Suprapubic skin (tissue), 4 donors: ENCODE data around the gene CLEC1A.

Experiments
- EP300 ChIP-seq: sonication (generic); formaldehyde crosslinking; IDR thresholded peaks from one replicate; pipeline ENCODE4 v1.6.1; 2017; ENCODE audit warnings: antibody characterized with exemption
- POLR2A ChIP-seq, 2 donors: fragments of 450-650 bp; IDR thresholded peaks; one replicate each; pipeline ENCODE4 v1.6.1; 2017; ENCODE audit warnings: antibody characterized with exemption in 2 of 2, mild to moderate bottlenecking in 2 of 2, moderate library complexity in 2 of 2
- POLR2AphosphoS5 ChIP-seq, 3 donors: sonication (generic); formaldehyde crosslinking; IDR thresholded peaks; one replicate each; pipeline ENCODE4 v1.6.1; 2017; ENCODE audit warnings: antibody characterized with exemption in 3 of 3
- TF ChIP-seq, protein P1 (sequence below), 2 donors: fragments of 200-600 bp in 1 of 2; fragments of 450-650 bp in 1 of 2; sonication (generic) in 1 of 2; IDR thresholded peaks; one replicate each; pipeline ENCODE4 v1.5.1; 2016 to 2019; ENCODE audit warnings: antibody characterized with exemption in 2 of 2, mild to moderate bottlenecking in 1 of 2, moderate library complexity in 1 of 2

DNA sequence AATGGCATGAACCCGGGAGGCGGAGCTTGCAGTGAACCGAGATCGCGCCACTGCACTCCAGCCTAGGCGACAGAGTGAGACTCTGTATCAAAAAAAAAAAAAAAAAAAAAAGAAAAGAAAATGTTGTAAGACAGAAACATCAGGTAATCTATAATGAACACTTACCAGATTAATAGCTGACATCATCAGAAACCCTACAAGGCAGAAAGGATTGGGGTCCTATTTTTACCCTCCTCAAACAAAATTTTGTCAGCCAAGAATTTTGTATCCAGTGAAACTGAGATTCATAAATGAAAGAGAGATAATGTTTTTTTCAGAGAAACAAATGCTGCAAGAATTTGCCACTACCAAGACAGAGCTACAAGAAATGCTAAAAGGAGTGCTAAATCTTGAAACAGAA, 14.1 kb downstream of the CLEC1A start:
- TF ChIP-seq, protein P1, sequence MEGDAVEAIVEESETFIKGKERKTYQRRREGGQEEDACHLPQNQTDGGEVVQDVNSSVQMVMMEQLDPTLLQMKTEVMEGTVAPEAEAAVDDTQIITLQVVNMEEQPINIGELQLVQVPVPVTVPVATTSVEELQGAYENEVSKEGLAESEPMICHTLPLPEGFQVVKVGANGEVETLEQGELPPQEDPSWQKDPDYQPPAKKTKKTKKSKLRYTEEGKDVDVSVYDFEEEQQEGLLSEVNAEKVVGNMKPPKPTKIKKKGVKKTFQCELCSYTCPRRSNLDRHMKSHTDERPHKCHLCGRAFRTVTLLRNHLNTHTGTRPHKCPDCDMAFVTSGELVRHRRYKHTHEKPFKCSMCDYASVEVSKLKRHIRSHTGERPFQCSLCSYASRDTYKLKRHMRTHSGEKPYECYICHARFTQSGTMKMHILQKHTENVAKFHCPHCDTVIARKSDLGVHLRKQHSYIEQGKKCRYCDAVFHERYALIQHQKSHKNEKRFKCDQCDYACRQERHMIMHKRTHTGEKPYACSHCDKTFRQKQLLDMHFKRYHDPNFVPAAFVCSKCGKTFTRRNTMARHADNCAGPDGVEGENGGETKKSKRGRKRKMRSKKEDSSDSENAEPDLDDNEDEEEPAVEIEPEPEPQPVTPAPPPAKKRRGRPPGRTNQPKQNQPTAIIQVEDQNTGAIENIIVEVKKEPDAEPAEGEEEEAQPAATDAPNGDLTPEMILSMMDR (IDR thresholded peaks at IDR 0.05), result no peak
- TF ChIP-seq POLR2AphosphoS5 (IDR thresholded peaks at IDR 0.05) (no peak), POLR2A (IDR thresholded peaks at IDR 0.05) (no peak), EP300 (no peak)
